Stimulated activated CD8-positive, alpha-beta memory T cell treated with anti-CD3 and anti-CD28 coated beads, Interleukin-7, amount 100 ng/mL, for 48 hours (primary cell): ENCODE data around the gene ZKSCAN7.
A peak's percentile ranks its signal among the peaks of the same experiment; 100 is the strongest.
"Not testable (repeated sequence)": the region's sequence is repeated elsewhere in the genome, so short reads cannot be mapped to it uniquely, and the experiment has no call there.

Experiments used
- DNase-seq, 2 donors: peaks; one replicate each; pipeline ENCODE4 v3.0.0-alpha.2; 2020; ENCODE audit warnings: low read depth in 1 of 2; ENCODE audit errors: extremely low read depth in 1 of 2

ZKSCAN7 gene

DNA sequence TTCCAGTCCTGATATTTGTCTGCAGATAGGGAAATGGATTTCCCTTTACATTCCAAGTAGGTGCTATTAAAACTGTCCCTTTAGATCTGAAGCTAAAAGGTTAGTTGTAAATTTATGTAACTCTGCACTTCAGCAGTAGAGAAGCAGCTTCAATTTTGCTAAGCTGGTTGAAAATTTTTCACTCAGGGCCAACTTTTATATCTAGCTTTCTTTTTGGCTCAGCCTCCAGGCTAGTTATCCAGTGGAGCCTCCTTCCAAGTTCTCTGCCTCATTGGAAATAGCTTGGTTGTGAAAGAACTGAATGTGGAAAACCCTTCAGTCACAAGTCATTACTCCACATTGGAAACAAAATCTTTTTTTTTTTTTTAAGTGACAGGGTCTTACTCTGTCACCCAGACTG, 21.6 kb downstream of the ZKSCAN7 start:
- no peak for DNase-seq

DNA sequence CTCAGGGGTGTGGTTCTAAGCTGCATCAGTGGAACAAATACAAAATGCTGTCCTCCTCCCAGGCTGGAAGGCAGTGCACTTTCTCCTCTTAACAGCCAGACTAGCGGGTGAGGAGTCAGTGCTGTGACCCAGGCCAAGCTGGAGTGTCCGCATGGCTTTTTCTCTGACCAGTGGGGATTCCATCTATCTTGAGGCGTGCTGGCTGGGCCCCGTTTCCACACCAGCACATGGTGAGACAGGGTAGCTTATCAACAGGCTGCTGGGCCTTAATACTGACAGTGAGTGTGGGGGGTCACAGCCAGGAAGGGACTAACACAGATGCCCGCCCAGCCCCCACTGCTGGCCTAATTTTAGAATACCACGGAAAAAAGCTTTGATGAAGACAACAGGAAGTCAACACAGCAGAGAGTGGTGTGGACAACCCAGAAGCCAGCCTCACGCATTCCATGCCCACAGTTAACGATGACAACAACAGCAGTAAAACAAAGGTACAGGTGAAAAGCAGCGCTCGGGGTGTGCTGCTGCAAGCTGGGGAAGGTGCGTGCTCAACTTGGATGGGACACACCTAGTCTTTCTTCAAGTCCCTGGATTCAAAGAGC, 22.5 kb downstream of the ZKSCAN7 start:
- DNase-seq: not testable (repeated sequence)

DNA sequence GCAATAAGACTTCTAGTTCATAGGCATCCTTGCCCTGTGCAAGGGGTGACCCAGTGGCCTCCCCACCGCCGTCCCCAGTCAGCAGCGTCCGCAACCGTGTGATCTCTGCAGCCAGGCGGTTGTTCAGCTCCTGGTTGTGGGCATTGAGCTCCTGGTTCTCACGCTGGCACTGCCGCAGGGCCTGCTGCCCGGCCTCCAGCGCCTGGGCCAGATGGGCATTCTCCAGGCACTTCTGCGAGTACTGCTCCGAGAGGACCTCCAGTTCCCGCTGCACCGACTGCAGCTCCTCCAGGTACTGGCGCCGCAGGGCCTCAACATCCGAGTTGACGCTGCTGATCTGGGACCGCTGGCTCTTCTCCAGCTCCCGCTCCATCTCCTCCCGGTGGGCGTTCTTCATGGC, 23.3 kb downstream of the ZKSCAN7 start:
- not testable (repeated sequence) for DNase-seq

DNA sequence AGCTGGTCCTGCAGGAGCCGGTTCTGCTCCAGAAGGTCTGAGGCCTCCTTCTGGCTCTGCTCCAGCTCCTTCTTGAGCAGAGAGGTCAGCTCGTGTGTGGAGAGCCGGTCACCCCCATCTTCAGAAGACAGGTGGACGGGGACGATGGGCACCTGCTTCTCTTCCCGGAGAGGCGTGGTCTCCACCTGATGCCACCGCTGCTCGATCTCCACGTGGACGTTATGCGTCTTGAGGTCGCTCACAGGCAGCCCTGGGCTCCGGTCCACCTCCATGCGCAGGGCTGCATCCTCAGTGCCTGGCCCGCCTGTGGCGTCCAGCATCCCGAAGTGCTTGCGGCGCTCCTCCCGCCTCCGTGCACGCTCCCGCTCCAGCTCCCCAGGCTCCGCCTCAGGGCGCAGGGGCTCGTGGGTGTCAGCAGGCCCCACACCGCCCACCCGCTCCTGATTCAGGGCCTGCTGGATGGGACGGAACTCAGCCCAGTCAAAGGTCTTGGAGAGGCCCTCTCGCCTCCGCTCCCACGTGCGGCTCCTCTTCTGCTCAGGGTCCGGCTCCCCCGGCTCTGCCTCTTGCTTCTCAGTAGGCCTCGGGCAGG, 24.0 kb downstream of the ZKSCAN7 start:
- DNase-seq: not testable (repeated sequence)

DNA sequence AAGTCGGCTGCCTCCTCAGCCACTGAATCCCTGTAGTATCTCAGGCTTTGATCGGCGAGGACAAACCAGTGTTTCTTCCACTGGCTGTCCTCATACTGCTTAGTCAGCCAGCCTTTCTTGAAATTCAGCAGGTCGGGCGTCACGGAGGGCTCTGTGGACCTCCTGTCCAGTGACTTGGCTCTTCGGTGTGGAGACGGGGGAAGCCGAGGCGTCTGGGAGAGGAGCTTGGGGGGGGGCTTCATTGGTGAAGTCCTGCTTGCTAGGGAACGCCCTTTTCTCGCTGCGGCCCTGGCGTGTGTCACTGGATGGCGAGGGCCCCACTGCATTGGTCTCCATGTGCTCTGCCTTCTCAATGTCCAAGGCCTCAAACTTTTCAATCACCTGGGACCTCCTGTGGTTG, 24.8 kb downstream of the ZKSCAN7 start:
- not testable (repeated sequence) for DNase-seq

DNA sequence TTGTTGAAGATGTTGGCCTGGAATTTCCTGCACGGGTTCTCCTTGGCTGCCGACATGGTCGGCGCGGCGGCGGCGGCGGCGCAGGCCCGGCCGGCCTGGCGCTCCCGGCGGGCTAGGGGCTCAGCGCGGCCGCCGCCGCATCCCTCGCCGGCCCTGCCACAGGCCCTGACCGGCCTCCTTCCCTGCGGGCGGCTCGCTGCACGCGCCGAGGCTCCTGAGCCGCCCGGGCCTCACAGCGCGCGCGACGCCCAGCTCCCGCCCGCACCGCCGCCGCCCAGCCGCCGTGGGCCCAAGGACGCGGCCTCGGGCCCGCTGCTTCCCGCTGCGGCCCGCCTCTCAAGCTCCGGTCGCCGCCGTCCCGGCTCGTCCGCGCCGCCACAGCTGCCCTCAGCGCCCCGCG, 26.0 kb downstream of the ZKSCAN7 start:
- DNase-seq: not testable (repeated sequence)

DNA sequence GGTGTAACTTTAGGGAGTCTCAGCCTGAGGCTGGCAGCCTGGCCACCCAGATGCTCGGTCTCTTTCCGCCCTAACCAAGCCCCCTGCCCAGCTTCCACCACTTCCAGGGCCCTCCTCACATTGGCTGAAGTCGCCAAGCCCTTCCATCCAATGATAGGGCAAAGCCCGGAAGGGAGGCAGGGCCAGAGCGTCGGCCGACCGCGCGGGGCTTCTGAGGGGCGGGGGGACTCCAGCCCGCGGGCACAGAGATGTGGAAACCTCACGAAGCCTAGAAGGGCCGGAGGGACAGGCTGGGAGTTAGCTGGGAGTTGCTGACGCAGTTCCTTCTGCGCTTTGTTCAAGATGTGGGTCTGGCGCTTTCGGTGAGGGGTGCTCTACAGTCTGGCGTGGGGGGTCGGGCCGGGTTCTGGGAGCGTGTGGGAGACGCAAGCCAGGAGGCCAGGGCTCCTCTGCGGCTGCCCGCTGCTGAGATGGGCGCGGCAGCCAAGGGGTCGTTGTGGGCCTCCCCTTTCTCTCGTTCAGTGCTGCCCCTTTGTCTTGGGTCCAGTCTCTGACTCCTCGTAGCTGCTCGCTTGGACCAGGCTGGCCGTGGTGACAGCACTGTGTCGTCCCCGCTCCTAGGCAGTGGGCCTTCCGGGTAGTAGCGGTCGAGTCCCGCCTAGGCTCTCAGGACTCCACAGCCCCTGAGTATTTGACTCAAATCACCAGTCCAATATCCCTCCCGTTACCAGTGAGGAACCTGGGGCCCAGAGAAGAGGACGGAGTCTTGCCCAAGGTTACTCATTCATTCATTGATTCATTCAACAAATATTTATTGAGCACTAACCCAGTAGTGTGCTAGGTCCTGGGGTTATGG, 29.9 kb downstream of the ZKSCAN7 start, which contains the start of gene ZNF660:
Gene ZNF660, plus strand, starts transcription at position 319 of the 856 bp plus-strand sequence. CDS start 9,230 bp downstream, outside the sequence.
- DNase-seq: peak in 1 of 2 donors; percentile 3

DNA sequence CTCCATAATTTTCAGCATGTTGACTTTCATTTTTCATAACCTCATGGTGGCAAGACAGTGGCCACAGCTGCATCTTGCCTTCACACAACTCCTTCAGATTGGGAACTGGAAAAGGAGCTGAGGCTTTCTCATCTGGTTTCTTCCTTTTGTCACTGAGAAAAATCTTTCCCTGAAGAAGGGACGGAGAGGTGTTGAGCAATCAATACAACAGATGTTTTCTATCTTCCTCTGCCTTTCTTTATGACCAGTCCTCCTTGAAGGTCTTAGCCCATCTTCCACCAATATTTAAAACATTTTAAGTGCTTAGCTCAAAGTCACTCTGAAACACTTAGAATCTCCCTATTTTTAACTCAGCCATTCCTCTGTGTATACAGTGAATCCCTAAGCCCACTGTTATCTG, 41.6 kb downstream of the ZKSCAN7 start:
- no peak for DNase-seq

DNA sequence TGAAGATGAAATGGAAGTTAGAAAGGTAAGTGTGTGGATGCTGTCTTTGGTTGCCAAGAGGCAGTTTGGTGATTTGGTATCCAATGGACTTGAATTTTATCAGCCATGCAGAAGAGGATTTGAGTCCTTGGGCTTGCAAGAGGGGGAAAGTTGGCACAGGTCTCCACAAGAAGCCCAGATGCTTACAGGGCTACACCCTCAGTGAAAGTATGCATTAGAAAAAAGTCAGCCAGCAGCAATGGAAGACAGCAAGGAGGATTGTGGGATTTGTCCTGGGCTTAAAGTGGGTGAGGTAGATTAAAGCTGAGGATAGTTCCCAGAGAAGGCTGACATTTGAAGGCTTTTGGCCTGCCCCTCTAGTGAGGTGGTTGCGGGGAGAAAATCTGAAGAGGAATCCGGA, 46.8 kb downstream of the ZKSCAN7 start:
- no peak for DNase-seq

DNA sequence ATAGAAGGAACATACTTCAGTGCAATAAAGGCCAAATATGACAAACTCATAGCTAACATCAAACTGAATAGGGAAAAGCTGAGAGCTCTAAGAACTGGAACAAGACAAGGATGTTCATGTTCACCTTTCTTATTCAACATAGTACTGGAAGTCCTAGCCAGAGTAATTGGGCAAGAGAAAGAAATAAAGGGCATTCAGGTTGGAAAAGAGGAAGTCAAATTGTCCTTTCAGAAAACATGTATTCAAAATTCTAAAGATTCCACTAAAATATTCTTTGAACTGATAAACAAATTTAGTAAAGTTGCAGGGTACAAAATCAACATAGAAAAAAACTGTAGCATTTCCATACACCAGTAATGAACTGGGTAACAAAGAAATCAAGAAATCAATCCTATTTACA, 57.7 kb downstream of the ZKSCAN7 start:
- no peak for DNase-seq
